ENCODE measurements around the gene C1orf21.

DNA sequence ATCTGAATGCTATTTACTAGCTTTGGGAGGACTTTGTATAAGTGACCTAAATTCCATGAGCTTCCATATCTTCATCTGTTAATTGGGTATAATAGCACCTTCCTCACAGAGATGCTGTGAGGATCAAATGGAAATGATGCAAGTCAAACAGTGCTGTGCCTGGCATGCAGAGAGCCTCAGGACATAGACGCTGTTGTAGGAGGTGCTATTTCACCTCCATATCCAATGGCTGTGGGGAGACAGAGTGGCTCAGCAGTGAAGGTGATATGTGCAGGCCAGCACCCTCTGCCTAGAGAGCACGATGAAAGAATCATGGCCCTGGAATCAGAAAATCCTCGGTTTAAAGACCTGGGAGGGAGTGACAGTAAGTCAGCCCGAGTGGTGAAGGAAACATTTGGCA, 16.0 kb upstream of the C1orf21 start:
- TF ChIP-seq POLR2A (IDR thresholded peaks at IDR 0.05; ENCODE audit: low read length) (no peak), GATA1 (IDR thresholded peaks at IDR 0.05; ENCODE audit: low read depth, low read length) (no peak)
